ENCODE data around the gene ECM2.

ECM2 gene

GRCh38 chr9:92558612-92559374 is 23.0 kb upstream of the ECM2 start:
- no peak overlapping the region for H2AFZ ChIP-seq (ENCODE audit: low read length, unreplicated experiment)
- H3K27ac ChIP-seq (ENCODE audit: low read depth, low read length), result no peak overlapping the region

GRCh38 chr9:92550765-92551164 is 15.0 kb upstream of the ECM2 start:
- Histone ChIP-seq H3K4me1 (ENCODE audit: control insufficient read depth, insufficient read depth, low read length, unreplicated experiment) (no peaks in the 10 kb centered on the region), H3K79me2 (ENCODE audit: control insufficient read depth, insufficient read depth, low read length, unreplicated experiment) (no peaks in the 10 kb centered on the region), H3K4me3 (ENCODE audit: low read depth, low read length) (no peak overlapping the region), H3K27me3 (ENCODE audit: insufficient read depth, low read length) (no peaks in the 10 kb centered on the region), H3K27ac (ENCODE audit: low read depth, low read length) (no peak overlapping the region), H2AFZ (ENCODE audit: low read length, unreplicated experiment) (no peak overlapping the region), H3K36me3 (ENCODE audit: insufficient read depth, low read length) (no peaks in the 10 kb centered on the region)

More at GRCh38 chr9:92558612-92559374, 23.0 kb upstream of the ECM2 start:
- Histone ChIP-seq H3K79me2 (ENCODE audit: control insufficient read depth, insufficient read depth, low read length, unreplicated experiment) (no peaks in the 10 kb centered on the region), H3K27me3 (ENCODE audit: insufficient read depth, low read length) (no peaks in the 10 kb centered on the region), H3K36me3 (ENCODE audit: insufficient read depth, low read length) (no peaks in the 10 kb centered on the region), H3K4me3 (ENCODE audit: low read depth, low read length) (no peak overlapping the region), H3K4me1 (ENCODE audit: control insufficient read depth, insufficient read depth, low read length, unreplicated experiment) (no peaks in the 10 kb centered on the region)

GRCh38 chr9:92547356-92547755 is 11.6 kb upstream of the ECM2 start:
- Histone ChIP-seq H2AFZ (ENCODE audit: low read length, unreplicated experiment) (no peak overlapping the region), H3K4me3 (ENCODE audit: low read depth, low read length) (no peak overlapping the region), H3K4me1 (ENCODE audit: control insufficient read depth, insufficient read depth, low read length, unreplicated experiment) (no peaks in the 10 kb centered on the region), H3K27ac (ENCODE audit: low read depth, low read length) (no peak overlapping the region), H3K36me3 (ENCODE audit: insufficient read depth, low read length) (no peaks in the 10 kb centered on the region), H3K79me2 (ENCODE audit: control insufficient read depth, insufficient read depth, low read length, unreplicated experiment) (no peaks in the 10 kb centered on the region), H3K27me3 (ENCODE audit: insufficient read depth, low read length) (no peaks in the 10 kb centered on the region)

- Histone ChIP-seq H2AFZ (ENCODE audit: low read length, unreplicated experiment) (no peak overlapping the region), H3K4me1 (ENCODE audit: control insufficient read depth, insufficient read depth, low read length, unreplicated experiment) (no peaks in the 10 kb centered on the region), H3K79me2 (ENCODE audit: control insufficient read depth, insufficient read depth, low read length, unreplicated experiment) (no peaks in the 10 kb centered on the region), H3K27me3 (ENCODE audit: insufficient read depth, low read length) (no peaks in the 10 kb centered on the region), H3K36me3 (ENCODE audit: insufficient read depth, low read length) (no peaks in the 10 kb centered on the region), H3K4me3 (ENCODE audit: low read depth, low read length) (no peak overlapping the region), H3K27ac (ENCODE audit: low read depth, low read length) (no peak overlapping the region)
Measured at GRCh38 chr9:92545002-92545510, 9.3 kb upstream of the ECM2 start.

- H3K79me2 ChIP-seq (ENCODE audit: control insufficient read depth, insufficient read depth, low read length, unreplicated experiment), result no peaks in the 10 kb centered on the region
- H2AFZ ChIP-seq (ENCODE audit: low read length, unreplicated experiment), result no peak overlapping the region
- no peaks in the 10 kb centered on the region for H3K27me3 ChIP-seq (ENCODE audit: insufficient read depth, low read length)
- H3K4me1 ChIP-seq (ENCODE audit: control insufficient read depth, insufficient read depth, low read length, unreplicated experiment), result no peaks in the 10 kb centered on the region
- no peak overlapping the region for H3K27ac ChIP-seq (ENCODE audit: low read depth, low read length)
- H3K4me3 ChIP-seq (ENCODE audit: low read depth, low read length), result no peak overlapping the region
- H3K36me3 ChIP-seq (ENCODE audit: insufficient read depth, low read length), result no peaks in the 10 kb centered on the region
Measured at GRCh38 chr9:92543972-92544371, 8.2 kb upstream of the ECM2 start.

- H3K27ac ChIP-seq (ENCODE audit: low read depth, low read length), result no peak overlapping the region
- H3K4me1 ChIP-seq (ENCODE audit: control insufficient read depth, insufficient read depth, low read length, unreplicated experiment), result peaks cover 27% of the 10 kb centered on the region
- no peak overlapping the region for H2AFZ ChIP-seq (ENCODE audit: low read length, unreplicated experiment)
- no peak overlapping the region for H3K4me3 ChIP-seq (ENCODE audit: low read depth, low read length)
- H3K27me3 ChIP-seq (ENCODE audit: insufficient read depth, low read length), result no peaks in the 10 kb centered on the region
- no peaks in the 10 kb centered on the region for H3K36me3 ChIP-seq (ENCODE audit: insufficient read depth, low read length)
- H3K79me2 ChIP-seq (ENCODE audit: control insufficient read depth, insufficient read depth, low read length, unreplicated experiment), result no peaks in the 10 kb centered on the region
Measured at GRCh38 chr9:92538541-92538940, 2.8 kb upstream of the ECM2 start.

- Histone ChIP-seq H3K79me2 (ENCODE audit: control insufficient read depth, insufficient read depth, low read length, unreplicated experiment) (no peaks in the 10 kb centered on the region), H3K27me3 (ENCODE audit: insufficient read depth, low read length) (no peaks in the 10 kb centered on the region), H3K27ac (ENCODE audit: low read depth, low read length) (0 out of 2 replicates have a peak overlapping the region, but pooled peaks have one; percentile 28), H2AFZ (ENCODE audit: low read length, unreplicated experiment) (peak overlapping the region; percentile 71), H3K36me3 (ENCODE audit: insufficient read depth, low read length) (no peaks in the 10 kb centered on the region), H3K4me1 (ENCODE audit: control insufficient read depth, insufficient read depth, low read length, unreplicated experiment) (peaks cover 27% of the 10 kb centered on the region), H3K4me3 (ENCODE audit: low read depth, low read length) (peak overlapping the region; percentile 67)
Measured at GRCh38 chr9:92534674-92535073, 1.1 kb downstream of the ECM2 start.

- Histone ChIP-seq H3K27me3 (ENCODE audit: insufficient read depth, low read length) (no peaks in the 10 kb centered on the region), H2AFZ (ENCODE audit: low read length, unreplicated experiment) (peak overlapping the region; percentile 44), H3K4me3 (ENCODE audit: low read depth, low read length) (peak overlapping the region; percentile 67), H3K27ac (ENCODE audit: low read depth, low read length) (no peak overlapping the region), H3K4me1 (ENCODE audit: control insufficient read depth, insufficient read depth, low read length, unreplicated experiment) (peaks cover 27% of the 10 kb centered on the region), H3K36me3 (ENCODE audit: insufficient read depth, low read length) (no peaks in the 10 kb centered on the region), H3K79me2 (ENCODE audit: control insufficient read depth, insufficient read depth, low read length, unreplicated experiment) (no peaks in the 10 kb centered on the region)
Measured at GRCh38 chr9:92534204-92534603, 1.6 kb downstream of the ECM2 start.

- Histone ChIP-seq H3K27me3 (ENCODE audit: insufficient read depth, low read length) (no peaks in the 10 kb centered on the region), H3K79me2 (ENCODE audit: control insufficient read depth, insufficient read depth, low read length, unreplicated experiment) (no peaks in the 10 kb centered on the region), H3K27ac (ENCODE audit: low read depth, low read length) (no peak overlapping the region), H3K36me3 (ENCODE audit: insufficient read depth, low read length) (no peaks in the 10 kb centered on the region), H3K4me1 (ENCODE audit: control insufficient read depth, insufficient read depth, low read length, unreplicated experiment) (peaks cover 12% of the 10 kb centered on the region), H2AFZ (ENCODE audit: low read length, unreplicated experiment) (no peak overlapping the region), H3K4me3 (ENCODE audit: low read depth, low read length) (no peak overlapping the region)
Measured at GRCh38 chr9:92530893-92531292, 4.9 kb downstream of the ECM2 start.

- H3K36me3 ChIP-seq (ENCODE audit: insufficient read depth, low read length), result no peaks in the 10 kb centered on the region
- peaks cover 2% of the 10 kb centered on the region for H3K4me1 ChIP-seq (ENCODE audit: control insufficient read depth, insufficient read depth, low read length, unreplicated experiment)
- H3K79me2 ChIP-seq (ENCODE audit: control insufficient read depth, insufficient read depth, low read length, unreplicated experiment), result no peaks in the 10 kb centered on the region
- no peak overlapping the region for H3K27ac ChIP-seq (ENCODE audit: low read depth, low read length)
- H3K4me3 ChIP-seq (ENCODE audit: low read depth, low read length), result no peak overlapping the region
- H3K27me3 ChIP-seq (ENCODE audit: insufficient read depth, low read length), result no peaks in the 10 kb centered on the region
- H2AFZ ChIP-seq (ENCODE audit: low read length, unreplicated experiment), result no peak overlapping the region
Measured at GRCh38 chr9:92529124-92529523, 6.7 kb downstream of the ECM2 start.

- Histone ChIP-seq H3K4me1 (ENCODE audit: control insufficient read depth, insufficient read depth, low read length, unreplicated experiment) (no peaks in the 10 kb centered on the region), H3K27ac (ENCODE audit: low read depth, low read length) (no peak overlapping the region), H3K27me3 (ENCODE audit: insufficient read depth, low read length) (no peaks in the 10 kb centered on the region), H3K36me3 (ENCODE audit: insufficient read depth, low read length) (no peaks in the 10 kb centered on the region), H3K79me2 (ENCODE audit: control insufficient read depth, insufficient read depth, low read length, unreplicated experiment) (no peaks in the 10 kb centered on the region), H2AFZ (ENCODE audit: low read length, unreplicated experiment) (no peak overlapping the region), H3K4me3 (ENCODE audit: low read depth, low read length) (no peak overlapping the region)
Measured at GRCh38 chr9:92528522-92528849, 7.3 kb downstream of the ECM2 start.

All from ACC112 (cell line).